WERI-Rb-1 (cell line): ENCODE data around the gene SIPA1.

ENCODE experiments used
- DNase-seq: peaks from one replicate; pipeline ENCODE4 v3.0.0-alpha.2; 2020
- H3K27ac ChIP-seq: fragments of 250-450 bp; sonication (Bioruptor Pico); 2 replicates; pipeline ENCODE4 v1.5.1; 2020; ENCODE audit warnings: mild to moderate bottlenecking, moderate library complexity
- H3K27me3 ChIP-seq: fragments of 250-450 bp; sonication (Bioruptor Pico); 2 replicates; pipeline ENCODE4 v1.5.1; 2021; ENCODE audit warnings: mild to moderate bottlenecking, low read depth, moderate library complexity; ENCODE audit not compliant: insufficient read depth, severe bottlenecking
- H3K36me3 ChIP-seq: fragments of 250-450 bp; sonication (Bioruptor Pico); 2 replicates; pipeline ENCODE4 v1.5.1; 2020; ENCODE audit warnings: mild to moderate bottlenecking, moderate library complexity
- H3K4me3 ChIP-seq: 2 replicates; pipeline ENCODE4 v1.5.1; 2011; ENCODE audit warnings: low read depth, mild to moderate bottlenecking, control low read depth, low read length
- H3K9me3 ChIP-seq: fragments of 250-450 bp; sonication (Bioruptor Pico); 2 replicates; pipeline ENCODE4 v1.5.1; 2021; ENCODE audit warnings: mild to moderate bottlenecking, moderate library complexity; ENCODE audit not compliant: severe bottlenecking
- TF ChIP-seq, protein P1 (sequence below): IDR thresholded peaks from 2 replicates; pipeline ENCODE4 v1.5.1; 2011; ENCODE audit warnings: low read depth, mild to moderate bottlenecking, control low read depth, inconsistent platforms, low read length

Gene SIPA1

GRCh38 chr11:65630215-65630614, 7.7 kb upstream of the SIPA1 start:
- TF ChIP-seq, protein P1, sequence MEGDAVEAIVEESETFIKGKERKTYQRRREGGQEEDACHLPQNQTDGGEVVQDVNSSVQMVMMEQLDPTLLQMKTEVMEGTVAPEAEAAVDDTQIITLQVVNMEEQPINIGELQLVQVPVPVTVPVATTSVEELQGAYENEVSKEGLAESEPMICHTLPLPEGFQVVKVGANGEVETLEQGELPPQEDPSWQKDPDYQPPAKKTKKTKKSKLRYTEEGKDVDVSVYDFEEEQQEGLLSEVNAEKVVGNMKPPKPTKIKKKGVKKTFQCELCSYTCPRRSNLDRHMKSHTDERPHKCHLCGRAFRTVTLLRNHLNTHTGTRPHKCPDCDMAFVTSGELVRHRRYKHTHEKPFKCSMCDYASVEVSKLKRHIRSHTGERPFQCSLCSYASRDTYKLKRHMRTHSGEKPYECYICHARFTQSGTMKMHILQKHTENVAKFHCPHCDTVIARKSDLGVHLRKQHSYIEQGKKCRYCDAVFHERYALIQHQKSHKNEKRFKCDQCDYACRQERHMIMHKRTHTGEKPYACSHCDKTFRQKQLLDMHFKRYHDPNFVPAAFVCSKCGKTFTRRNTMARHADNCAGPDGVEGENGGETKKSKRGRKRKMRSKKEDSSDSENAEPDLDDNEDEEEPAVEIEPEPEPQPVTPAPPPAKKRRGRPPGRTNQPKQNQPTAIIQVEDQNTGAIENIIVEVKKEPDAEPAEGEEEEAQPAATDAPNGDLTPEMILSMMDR: no peak
- Histone ChIP-seq H3K9me3 (no peaks in the 10 kb centered on the region), H3K27ac (no peak overlapping the region), H3K36me3 (peaks cover 70% of the 10 kb centered on the region), H3K4me3 (no peak overlapping the region), H3K27me3 (no peaks in the 10 kb centered on the region)
- DNase-seq: no peak

- no peak overlapping the region for H3K27ac ChIP-seq
- H3K36me3 ChIP-seq: peaks cover 60% of the 10 kb centered on the region
Measured at GRCh38 chr11:65633390-65634108, 4.4 kb upstream of the SIPA1 start.

DNA sequence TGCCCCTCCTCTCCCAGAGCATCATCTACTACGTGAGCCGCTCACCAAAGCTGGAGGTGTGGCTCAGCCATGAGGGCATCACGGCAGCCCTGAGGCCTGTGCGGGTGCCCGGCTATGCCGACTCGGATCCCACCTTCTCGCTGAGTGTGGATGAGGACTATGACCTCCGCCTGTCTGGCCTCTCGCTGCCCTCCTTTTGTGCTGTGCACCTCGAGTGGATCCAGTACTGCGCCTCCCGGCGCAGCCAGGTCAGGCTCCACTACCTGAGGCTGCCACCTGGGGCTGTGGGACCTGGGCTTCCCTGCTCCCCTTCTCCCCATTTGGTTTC, 3.8 kb upstream of the SIPA1 start:
- H3K27me3 ChIP-seq: no peaks in the 10 kb centered on the region
- DNase-seq: no peak
- TF ChIP-seq, protein P1: no peak
- peaks cover 56% of the 10 kb centered on the region for H3K36me3 ChIP-seq
- H3K27ac ChIP-seq: no peak overlapping the region
- no peaks in the 10 kb centered on the region for H3K9me3 ChIP-seq
- H3K4me3 ChIP-seq: no peak overlapping the region

More at GRCh38 chr11:65633390-65634108, 4.4 kb upstream of the SIPA1 start:
- no peak for DNase-seq
- Histone ChIP-seq H3K4me3 (no peak overlapping the region), H3K27me3 (no peaks in the 10 kb centered on the region), H3K9me3 (no peaks in the 10 kb centered on the region)
- TF ChIP-seq, protein P1: no peak

DNA sequence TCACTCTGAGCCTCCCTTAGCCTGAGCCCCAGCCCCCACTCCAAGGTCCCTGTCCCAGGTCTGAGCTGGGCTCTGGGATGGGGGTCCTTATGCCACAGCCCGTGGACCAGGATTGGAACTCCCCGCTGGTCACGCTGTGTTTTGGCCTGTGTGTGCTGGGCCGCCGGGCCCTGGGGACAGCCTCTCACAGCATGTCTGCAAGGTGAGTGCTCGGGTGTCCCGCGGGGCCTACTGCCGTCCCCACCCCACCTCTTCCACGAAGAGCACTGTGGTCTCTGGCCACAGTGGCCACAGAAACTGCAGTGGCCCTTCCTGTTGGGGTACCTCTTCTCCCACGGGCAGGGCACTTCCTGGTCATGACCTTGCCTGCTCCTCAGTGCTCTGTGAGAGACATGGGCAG, 3.5 kb upstream of the SIPA1 start:
- H3K36me3 ChIP-seq: peaks cover 52% of the 10 kb centered on the region
- H3K9me3 ChIP-seq: no peaks in the 10 kb centered on the region
- H3K27me3 ChIP-seq: no peaks in the 10 kb centered on the region
- TF ChIP-seq, protein P1: no peak
- no peak for DNase-seq
- H3K4me3 ChIP-seq: no peak overlapping the region
- no peak overlapping the region for H3K27ac ChIP-seq

GRCh38 chr11:65634905-65635731, 2.8 kb upstream of the SIPA1 start:
- Histone ChIP-seq H3K36me3 (peaks cover 45% of the 10 kb centered on the region), H3K27ac (no peak overlapping the region), H3K9me3 (no peaks in the 10 kb centered on the region), H3K4me3 (no peak overlapping the region), H3K27me3 (no peaks in the 10 kb centered on the region)
- TF ChIP-seq, protein P1: no peak
- no peak for DNase-seq
